GM12872 (cell line): ENCODE results near the gene FAM47C.

ENCODE experiments used
- TF ChIP-seq, protein P1 (sequence below): IDR thresholded peaks from 3 replicates; pipeline ENCODE4 v1.5.1; 2011; ENCODE audit warnings: low read depth, mild to moderate bottlenecking, low read length, moderate library complexity; ENCODE audit not compliant: insufficient read depth

FAM47C gene

DNA sequence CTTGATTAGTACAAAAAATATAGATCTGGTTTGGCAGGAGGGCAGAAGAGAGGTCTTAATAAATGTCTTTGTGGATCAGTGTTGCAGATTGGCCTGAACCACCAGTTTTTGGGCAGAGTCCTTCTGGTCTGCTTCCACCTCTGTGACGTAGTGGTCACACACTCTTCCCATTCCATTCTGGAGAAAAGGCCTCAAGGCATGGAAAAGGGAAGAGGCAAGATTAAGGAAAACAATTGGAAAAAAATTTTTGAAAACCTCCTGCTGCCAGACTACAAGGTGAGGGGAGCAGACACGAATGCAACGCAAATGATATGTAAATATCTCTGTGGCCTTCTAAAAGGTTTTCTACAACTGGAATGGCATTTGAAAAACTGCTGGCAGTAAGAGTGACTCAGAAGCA lies 24.3 kb upstream of the FAM47C start:
- TF ChIP-seq, protein P1, sequence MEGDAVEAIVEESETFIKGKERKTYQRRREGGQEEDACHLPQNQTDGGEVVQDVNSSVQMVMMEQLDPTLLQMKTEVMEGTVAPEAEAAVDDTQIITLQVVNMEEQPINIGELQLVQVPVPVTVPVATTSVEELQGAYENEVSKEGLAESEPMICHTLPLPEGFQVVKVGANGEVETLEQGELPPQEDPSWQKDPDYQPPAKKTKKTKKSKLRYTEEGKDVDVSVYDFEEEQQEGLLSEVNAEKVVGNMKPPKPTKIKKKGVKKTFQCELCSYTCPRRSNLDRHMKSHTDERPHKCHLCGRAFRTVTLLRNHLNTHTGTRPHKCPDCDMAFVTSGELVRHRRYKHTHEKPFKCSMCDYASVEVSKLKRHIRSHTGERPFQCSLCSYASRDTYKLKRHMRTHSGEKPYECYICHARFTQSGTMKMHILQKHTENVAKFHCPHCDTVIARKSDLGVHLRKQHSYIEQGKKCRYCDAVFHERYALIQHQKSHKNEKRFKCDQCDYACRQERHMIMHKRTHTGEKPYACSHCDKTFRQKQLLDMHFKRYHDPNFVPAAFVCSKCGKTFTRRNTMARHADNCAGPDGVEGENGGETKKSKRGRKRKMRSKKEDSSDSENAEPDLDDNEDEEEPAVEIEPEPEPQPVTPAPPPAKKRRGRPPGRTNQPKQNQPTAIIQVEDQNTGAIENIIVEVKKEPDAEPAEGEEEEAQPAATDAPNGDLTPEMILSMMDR, result no peak

- TF ChIP-seq, protein P1, result no peak
Measured at GRCh38 chrX:36986231-36986630, 21.9 kb upstream of the FAM47C start.

DNA sequence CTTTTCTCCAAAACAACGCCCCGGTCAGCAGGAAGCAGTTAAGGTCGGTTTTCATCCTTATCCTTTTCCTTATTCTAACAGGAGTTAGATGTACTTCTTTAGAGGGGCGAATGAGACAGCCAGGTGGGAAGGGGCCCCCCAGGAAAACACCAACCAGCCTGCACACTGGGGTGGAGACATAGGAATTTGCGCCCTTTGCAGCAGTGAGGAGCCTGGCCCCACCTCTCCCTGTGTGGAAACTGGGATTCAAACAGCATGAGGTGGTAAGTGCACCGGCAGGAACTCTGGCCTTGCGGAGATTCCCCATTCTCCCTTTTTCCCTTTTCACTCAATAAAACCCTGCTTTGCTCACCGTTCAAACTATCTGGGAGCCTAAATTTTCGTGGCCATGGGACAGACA lies 8.0 kb upstream of the FAM47C start:
- TF ChIP-seq, protein P1, result no peak

DNA sequence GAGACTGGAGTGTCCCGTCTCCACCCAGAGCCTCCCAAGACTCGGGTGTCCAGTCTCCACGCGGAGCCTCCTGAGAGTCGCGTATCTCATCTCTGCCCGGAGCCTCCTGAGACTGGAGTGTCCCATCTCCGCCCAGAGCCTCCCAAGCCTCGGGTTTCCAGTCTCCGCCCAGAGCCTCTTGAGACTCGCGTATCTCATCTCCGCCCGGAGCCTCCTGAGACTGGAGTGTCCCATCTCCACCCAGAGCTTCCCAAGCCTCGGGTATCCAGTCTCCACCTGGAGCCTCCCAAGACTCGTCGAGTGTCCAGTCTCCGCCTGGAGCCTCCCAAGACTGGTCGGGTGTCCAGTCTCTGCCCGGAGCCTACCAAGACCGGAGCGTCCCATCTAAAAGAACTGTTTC lies 2.3 kb downstream of the FAM47C start:
- TF ChIP-seq, protein P1, result no peak

GRCh38 chrX:37047776-37048175 lies 39.6 kb downstream of the FAM47C start:
- TF ChIP-seq, protein P1, result no peak

- TF ChIP-seq, protein P1, result peak; percentile 47; the same call in 1 of the 3 replicates
Measured at GRCh38 chrX:37060999-37061398, 52.8 kb downstream of the FAM47C start.
